ENCODE measurements around the gene PAM16. TPM values are rescaled to one million over a fixed set of nuclear protein-coding genes. Genes with fewer than 3 reads are reported as not detected.

Gene PAM16
- total and polyA plus RNA-seq, 4 donors: 14.0 to 70.5 (median 29.6) TPM

DNA sequence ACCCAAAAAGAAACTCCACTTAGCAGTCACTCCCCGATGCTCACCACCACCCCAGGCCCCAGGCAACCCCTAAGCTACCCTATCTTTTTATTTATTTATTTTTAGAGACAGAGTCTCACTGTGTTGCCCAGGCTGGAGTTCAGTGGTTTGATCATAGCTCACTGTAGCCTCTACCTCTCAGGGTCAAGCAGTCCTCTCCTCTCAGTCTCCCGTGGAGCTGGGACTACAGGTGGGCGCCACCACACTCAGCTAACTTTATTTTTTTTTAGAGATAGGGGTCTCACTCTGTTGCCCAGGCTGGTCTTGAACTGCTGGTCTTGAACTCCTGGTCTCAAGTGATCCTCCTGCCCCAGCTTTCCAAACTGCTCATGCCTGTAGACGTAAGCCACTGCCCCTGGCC lies 49.9 kb downstream of the PAM16 start:
- Histone ChIP-seq H3K27ac (ENCODE audit: low read depth in 1 of 2, low read length in 2 of 2) (no peak overlapping the region), H3K27me3 (ENCODE audit: control insufficient read depth in 4 of 4, insufficient read depth in 4 of 4, low read length in 3 of 4) (no peaks in the 10 kb centered on the region), H3K36me3 (ENCODE audit: control insufficient read depth in 4 of 4, insufficient read depth in 3 of 4, low read depth in 1 of 4, low read length in 3 of 4) (no peaks in the 10 kb centered on the region), H3K4me1 (ENCODE audit: control insufficient read depth in 4 of 4, insufficient read depth in 4 of 4, low read length in 3 of 4) (no peaks in the 10 kb centered on the region), H3K4me3 (ENCODE audit: low read depth in 1 of 3, low read length in 3 of 3) (no peak overlapping the region), H3K9ac (ENCODE audit: low read depth in 1 of 2, low read length in 2 of 2) (no peak overlapping the region), H3K9me3 (ENCODE audit: control insufficient read depth in 4 of 4, low read length in 3 of 4) (no peaks in the 10 kb centered on the region)
- TF ChIP-seq, protein P1, sequence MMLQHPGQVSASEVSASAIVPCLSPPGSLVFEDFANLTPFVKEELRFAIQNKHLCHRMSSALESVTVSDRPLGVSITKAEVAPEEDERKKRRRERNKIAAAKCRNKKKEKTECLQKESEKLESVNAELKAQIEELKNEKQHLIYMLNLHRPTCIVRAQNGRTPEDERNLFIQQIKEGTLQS (IDR thresholded peaks at IDR 0.05): no peak
- no peak for TF ChIP-seq EGR1 (IDR thresholded peaks at IDR 0.05; ENCODE audit: low read depth in 2 of 2)
- no peak for TF ChIP-seq HNF4A (conservative IDR thresholded peaks at IDR 0.05)
- no peak for TF ChIP-seq RAD21 (IDR thresholded peaks at IDR 0.05)
- TF ChIP-seq, protein P2, sequence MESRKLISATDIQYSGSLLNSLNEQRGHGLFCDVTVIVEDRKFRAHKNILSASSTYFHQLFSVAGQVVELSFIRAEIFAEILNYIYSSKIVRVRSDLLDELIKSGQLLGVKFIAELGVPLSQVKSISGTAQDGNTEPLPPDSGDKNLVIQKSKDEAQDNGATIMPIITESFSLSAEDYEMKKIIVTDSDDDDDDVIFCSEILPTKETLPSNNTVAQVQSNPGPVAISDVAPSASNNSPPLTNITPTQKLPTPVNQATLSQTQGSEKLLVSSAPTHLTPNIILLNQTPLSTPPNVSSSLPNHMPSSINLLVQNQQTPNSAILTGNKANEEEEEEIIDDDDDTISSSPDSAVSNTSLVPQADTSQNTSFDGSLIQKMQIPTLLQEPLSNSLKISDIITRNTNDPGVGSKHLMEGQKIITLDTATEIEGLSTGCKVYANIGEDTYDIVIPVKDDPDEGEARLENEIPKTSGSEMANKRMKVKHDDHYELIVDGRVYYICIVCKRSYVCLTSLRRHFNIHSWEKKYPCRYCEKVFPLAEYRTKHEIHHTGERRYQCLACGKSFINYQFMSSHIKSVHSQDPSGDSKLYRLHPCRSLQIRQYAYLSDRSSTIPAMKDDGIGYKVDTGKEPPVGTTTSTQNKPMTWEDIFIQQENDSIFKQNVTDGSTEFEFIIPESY (IDR thresholded peaks at IDR 0.05): no peak
- DNase-seq (ENCODE audit: low spot score): no peak
- WGBS: over 99% methylated on average over 4 of the region's 4 CpGs

DNA sequence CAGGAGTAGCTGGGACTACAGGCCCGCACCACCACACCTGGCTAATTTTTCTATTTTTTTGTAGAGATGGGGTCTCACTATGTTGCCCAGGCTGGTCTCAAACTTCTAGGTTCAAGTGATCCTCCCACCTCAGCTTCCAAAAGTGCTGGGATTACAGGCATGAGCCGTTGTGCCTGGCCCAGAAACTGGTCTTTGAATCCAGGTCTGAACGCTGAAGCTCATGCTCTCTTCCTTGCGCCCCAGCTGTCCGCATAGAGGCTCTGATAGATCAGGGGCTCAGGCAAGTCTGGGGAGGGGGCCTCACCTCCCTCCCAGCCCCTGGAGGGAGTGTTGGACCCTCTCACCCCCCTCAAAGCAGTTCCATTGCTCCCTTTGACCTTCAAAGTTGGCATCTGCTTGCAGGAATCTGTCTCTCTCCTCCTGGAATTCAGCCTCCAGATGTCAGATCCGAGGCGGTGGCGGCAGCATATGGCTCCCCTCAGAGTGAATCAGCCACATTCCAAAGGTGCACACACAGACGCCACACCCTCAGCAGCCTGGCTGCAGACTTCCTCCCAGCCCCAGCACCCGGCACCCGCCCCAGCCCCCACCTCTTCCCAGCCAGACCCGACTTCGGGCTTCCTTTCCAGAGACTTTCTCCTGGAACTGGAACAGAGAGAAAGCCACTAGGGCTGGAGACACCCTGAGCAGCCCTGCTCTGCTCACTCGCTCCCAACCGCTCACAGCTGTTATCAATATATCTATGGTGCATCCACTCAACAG lies 52.2 kb downstream of the PAM16 start:
- H3K27me3 ChIP-seq (ENCODE audit: control insufficient read depth in 4 of 4, insufficient read depth in 4 of 4, low read length in 3 of 4): no peaks in the 10 kb centered on the region
- H3K27ac ChIP-seq (ENCODE audit: low read depth in 1 of 2, low read length in 2 of 2): no peak overlapping the region
- H3K36me3 ChIP-seq (ENCODE audit: control insufficient read depth in 4 of 4, insufficient read depth in 3 of 4, low read depth in 1 of 4, low read length in 3 of 4): no peaks in the 10 kb centered on the region
- no peaks in the 10 kb centered on the region for H3K4me1 ChIP-seq (ENCODE audit: control insufficient read depth in 4 of 4, insufficient read depth in 4 of 4, low read length in 3 of 4)
- no peak for DNase-seq (ENCODE audit: low spot score)
- 64% methylated on average over 15 of the region's 15 CpGs for WGBS
- H3K4me3 ChIP-seq (ENCODE audit: low read depth in 1 of 3, low read length in 3 of 3): no peak overlapping the region
- H3K9me3 ChIP-seq (ENCODE audit: control insufficient read depth in 4 of 4, low read length in 3 of 4): no peaks in the 10 kb centered on the region
- TF ChIP-seq, protein P3, sequence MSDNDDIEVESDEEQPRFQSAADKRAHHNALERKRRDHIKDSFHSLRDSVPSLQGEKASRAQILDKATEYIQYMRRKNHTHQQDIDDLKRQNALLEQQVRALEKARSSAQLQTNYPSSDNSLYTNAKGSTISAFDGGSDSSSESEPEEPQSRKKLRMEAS (IDR thresholded peaks at IDR 0.05): no peak
- no peak for TF ChIP-seq FOXA2 (IDR thresholded peaks at IDR 0.05)
- TF ChIP-seq GABPA (IDR thresholded peaks at IDR 0.05 in 1 of 2, conservative IDR thresholded peaks at IDR 0.05 in 1 of 2): no peak
- TF ChIP-seq JUND (IDR thresholded peaks at IDR 0.05): no peak
- TF ChIP-seq, protein P4, sequence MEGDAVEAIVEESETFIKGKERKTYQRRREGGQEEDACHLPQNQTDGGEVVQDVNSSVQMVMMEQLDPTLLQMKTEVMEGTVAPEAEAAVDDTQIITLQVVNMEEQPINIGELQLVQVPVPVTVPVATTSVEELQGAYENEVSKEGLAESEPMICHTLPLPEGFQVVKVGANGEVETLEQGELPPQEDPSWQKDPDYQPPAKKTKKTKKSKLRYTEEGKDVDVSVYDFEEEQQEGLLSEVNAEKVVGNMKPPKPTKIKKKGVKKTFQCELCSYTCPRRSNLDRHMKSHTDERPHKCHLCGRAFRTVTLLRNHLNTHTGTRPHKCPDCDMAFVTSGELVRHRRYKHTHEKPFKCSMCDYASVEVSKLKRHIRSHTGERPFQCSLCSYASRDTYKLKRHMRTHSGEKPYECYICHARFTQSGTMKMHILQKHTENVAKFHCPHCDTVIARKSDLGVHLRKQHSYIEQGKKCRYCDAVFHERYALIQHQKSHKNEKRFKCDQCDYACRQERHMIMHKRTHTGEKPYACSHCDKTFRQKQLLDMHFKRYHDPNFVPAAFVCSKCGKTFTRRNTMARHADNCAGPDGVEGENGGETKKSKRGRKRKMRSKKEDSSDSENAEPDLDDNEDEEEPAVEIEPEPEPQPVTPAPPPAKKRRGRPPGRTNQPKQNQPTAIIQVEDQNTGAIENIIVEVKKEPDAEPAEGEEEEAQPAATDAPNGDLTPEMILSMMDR (IDR thresholded peaks at IDR 0.05; ENCODE audit: low read depth, low read length, missing input control): no peak
- TF ChIP-seq HNF4A (conservative IDR thresholded peaks at IDR 0.05): no peak
- no peak for TF ChIP-seq EGR1 (IDR thresholded peaks at IDR 0.05; ENCODE audit: low read depth in 2 of 2)
- no peak for TF ChIP-seq NR2F2 (IDR thresholded peaks at IDR 0.05)
- TF ChIP-seq FOXA1 (IDR thresholded peaks at IDR 0.05): no peak
- TF ChIP-seq RXRA (IDR thresholded peaks at IDR 0.05): no peak
- TF ChIP-seq, protein P1 (IDR thresholded peaks at IDR 0.05): no peak
- TF ChIP-seq RAD21 (IDR thresholded peaks at IDR 0.05): no peak
- TF ChIP-seq, protein P5, sequence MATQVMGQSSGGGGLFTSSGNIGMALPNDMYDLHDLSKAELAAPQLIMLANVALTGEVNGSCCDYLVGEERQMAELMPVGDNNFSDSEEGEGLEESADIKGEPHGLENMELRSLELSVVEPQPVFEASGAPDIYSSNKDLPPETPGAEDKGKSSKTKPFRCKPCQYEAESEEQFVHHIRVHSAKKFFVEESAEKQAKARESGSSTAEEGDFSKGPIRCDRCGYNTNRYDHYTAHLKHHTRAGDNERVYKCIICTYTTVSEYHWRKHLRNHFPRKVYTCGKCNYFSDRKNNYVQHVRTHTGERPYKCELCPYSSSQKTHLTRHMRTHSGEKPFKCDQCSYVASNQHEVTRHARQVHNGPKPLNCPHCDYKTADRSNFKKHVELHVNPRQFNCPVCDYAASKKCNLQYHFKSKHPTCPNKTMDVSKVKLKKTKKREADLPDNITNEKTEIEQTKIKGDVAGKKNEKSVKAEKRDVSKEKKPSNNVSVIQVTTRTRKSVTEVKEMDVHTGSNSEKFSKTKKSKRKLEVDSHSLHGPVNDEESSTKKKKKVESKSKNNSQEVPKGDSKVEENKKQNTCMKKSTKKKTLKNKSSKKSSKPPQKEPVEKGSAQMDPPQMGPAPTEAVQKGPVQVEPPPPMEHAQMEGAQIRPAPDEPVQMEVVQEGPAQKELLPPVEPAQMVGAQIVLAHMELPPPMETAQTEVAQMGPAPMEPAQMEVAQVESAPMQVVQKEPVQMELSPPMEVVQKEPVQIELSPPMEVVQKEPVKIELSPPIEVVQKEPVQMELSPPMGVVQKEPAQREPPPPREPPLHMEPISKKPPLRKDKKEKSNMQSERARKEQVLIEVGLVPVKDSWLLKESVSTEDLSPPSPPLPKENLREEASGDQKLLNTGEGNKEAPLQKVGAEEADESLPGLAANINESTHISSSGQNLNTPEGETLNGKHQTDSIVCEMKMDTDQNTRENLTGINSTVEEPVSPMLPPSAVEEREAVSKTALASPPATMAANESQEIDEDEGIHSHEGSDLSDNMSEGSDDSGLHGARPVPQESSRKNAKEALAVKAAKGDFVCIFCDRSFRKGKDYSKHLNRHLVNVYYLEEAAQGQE (IDR thresholded peaks at IDR 0.05): no peak
- TF ChIP-seq, protein P2 (IDR thresholded peaks at IDR 0.05): no peak
- TF ChIP-seq TAF1 (conservative IDR thresholded peaks at IDR 0.05): no peak
- no peak for TF ChIP-seq HNF4G (IDR thresholded peaks at IDR 0.05)
- no peak for TF ChIP-seq SP1 (IDR thresholded peaks at IDR 0.05)
- TF ChIP-seq YY1 (IDR thresholded peaks at IDR 0.05): no peak
- no peak overlapping the region for H3K9ac ChIP-seq (ENCODE audit: low read depth in 1 of 2, low read length in 2 of 2)
